HL-60 (cell line): Measurements from ENCODE around the gene IL6ST.

Experiments
- CTCF ChIP-seq: IDR thresholded peaks from one replicate; pipeline ENCODE4 v1.5.1; 2011; ENCODE audit warnings: low read length, control low read depth, inconsistent platforms; ENCODE audit not compliant: insufficient read depth
- POLR2AphosphoS5 ChIP-seq: IDR thresholded peaks from 2 replicates; pipeline ENCODE4 v1.6.1; 2012; ENCODE audit warnings: low read depth

GRCh38 chr5:55994495-55994997 lies at the start of gene IL6ST:
- TF ChIP-seq CTCF (no peak), POLR2AphosphoS5 (no peak)
